Loucy (cell line): ENCODE measurements around the gene SDK1.

Experiments used
- CTCF ChIP-seq: fragments of 200-600 bp; sonication (generic); conservative IDR thresholded peaks from 2 replicates; pipeline ENCODE4 v1.5.1; 2014; ENCODE audit warnings: mild to moderate bottlenecking, antibody characterized with exemption, low read length
- EZH2phosphoT487 ChIP-seq: fragments of 200-600 bp; IDR thresholded peaks from 2 replicates; pipeline ENCODE4 v1.6.1; 2018; ENCODE audit warnings: antibody characterized with exemption, mild to moderate bottlenecking, moderate library complexity, borderline replicate concordance

- no peak for TF ChIP-seq CTCF
- TF ChIP-seq EZH2phosphoT487, result no peak
These were observed 865.8 kb downstream of the SDK1 start for GRCh38 chr7:4166807-4167206.
